GM13977 (cell line): Measurements from ENCODE around the gene PRDM5.

Source experiments
- DNase-seq: peaks from one replicate; pipeline ENCODE4 v3.0.0; 2012; ENCODE audit warnings: low spot score
- CTCF ChIP-seq: IDR thresholded peaks from 2 replicates; pipeline ENCODE4 v1.5.1; 2012; ENCODE audit warnings: mild to moderate bottlenecking, control low read depth; ENCODE audit not compliant: insufficient read depth; ENCODE audit errors: extremely low read depth, missing control alignments
- in situ Hi-C: fragments of 300-500 bp; cut with MboI; formaldehyde crosslinking; loops from one replicate; pipeline ENCODE4 v1.12.0; 2022; ENCODE audit warnings: low sequenced_read_pairs, low pct_unique_long_range_greater_than_20kb, mixed read lengths, inconsistent platforms; ENCODE audit not compliant: unreplicated experiment

PRDM5 gene

GRCh38 chr4:120777459-120777858, 145.1 kb downstream of the PRDM5 start:
- in situ Hi-C loops = no loop called here
- no peak for TF ChIP-seq CTCF
- DNase-seq = no peak

GRCh38 chr4:120775431-120775830, 147.1 kb downstream of the PRDM5 start:
- in situ Hi-C loops = no loop called here
- no peak for DNase-seq
- no peak for TF ChIP-seq CTCF

- TF ChIP-seq CTCF = no peak
- DNase-seq = no peak
- in situ Hi-C loops = no loop called here
These were observed 148.9 kb downstream of the PRDM5 start for GRCh38 chr4:120773641-120774040.

GRCh38 chr4:120771907-120772306, 150.6 kb downstream of the PRDM5 start:
- no peak for DNase-seq
- TF ChIP-seq CTCF = no peak
- in situ Hi-C loops = no loop called here

- DNase-seq = no peak
- in situ Hi-C loops = no loop called here
- no peak for TF ChIP-seq CTCF
These were observed 151.6 kb downstream of the PRDM5 start for GRCh38 chr4:120770897-120771296.

GRCh38 chr4:120769227-120769626, 153.3 kb downstream of the PRDM5 start:
- in situ Hi-C loops = no loop called here

More at GRCh38 chr4:120769227-120769626, 153.3 kb downstream of the PRDM5 start:
- no peak for DNase-seq
- TF ChIP-seq CTCF = no peak
